ENCODE results near the gene OPRL1. TPM values are rescaled to one million over a fixed set of nuclear protein-coding genes. Genes with fewer than 3 reads are reported as not detected.
"Not testable (repeated sequence)": the region's sequence is repeated elsewhere in the genome, so short reads cannot be mapped to it uniquely, and the experiment has no call there.

OPRL1 gene
- total and polyA plus RNA-seq, 2 donors (not counting 1 experiment from before 2014, with no cell fraction given), result 3.5 to 6.2 TPM

DNA sequence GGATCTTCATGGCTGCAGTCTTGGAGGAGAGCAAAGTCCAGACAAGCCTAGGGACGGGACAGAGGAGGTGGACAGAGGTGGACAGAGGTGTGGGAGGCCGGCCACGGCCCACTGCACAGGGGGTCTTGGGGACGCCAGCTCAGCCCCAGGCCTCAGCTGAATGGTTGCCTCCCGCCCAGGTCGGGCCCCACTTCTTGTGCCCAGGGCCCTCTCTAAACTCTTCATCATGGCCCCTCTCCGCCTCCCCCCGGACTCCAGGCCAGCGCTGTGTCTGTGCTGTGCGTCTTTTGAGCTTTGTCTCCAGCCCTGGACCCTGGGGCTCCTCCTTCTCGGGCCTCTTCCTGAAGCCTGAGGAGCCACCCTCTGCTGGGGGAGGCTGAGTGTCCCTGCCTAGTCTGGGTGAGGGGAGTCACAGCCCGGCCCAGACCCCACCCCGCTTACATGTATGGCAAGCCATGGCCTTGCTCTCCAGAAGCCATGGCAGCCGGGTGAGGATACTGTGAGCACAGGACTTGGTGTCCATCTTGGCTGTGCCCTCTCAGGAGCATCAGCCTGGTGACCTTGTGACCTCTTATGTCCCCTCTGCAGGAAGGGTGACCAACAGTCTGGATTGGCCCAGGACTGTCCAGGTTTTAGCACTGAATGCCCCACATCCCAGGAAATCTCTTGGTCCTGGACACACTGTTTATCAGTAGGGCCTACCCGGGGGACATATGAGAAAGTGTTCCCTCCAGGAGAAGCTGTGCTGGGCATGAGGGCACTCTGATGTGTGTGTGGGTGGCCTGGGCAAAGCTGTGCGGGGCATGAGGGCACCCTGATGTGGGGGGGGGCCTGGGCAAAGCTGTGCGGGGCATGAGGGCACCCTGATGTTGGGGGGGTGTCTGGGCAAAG is 36.9 kb downstream of the OPRL1 start:
- H3K27me3 Mint-ChIP-seq, result no peaks in the 10 kb centered on the region
- Histone ChIP-seq H3K27ac (ENCODE audit: low read length in 2 of 2) (no peak overlapping the region), H3K4me3 (ENCODE audit: control extremely low read depth in 1 of 5, extremely low read depth in 1 of 5, insufficient read depth in 1 of 5, low read depth in 2 of 5, low read length in 4 of 5) (no peak overlapping the region), H4K20me1 (ENCODE audit: control insufficient read depth, insufficient read depth, low read length, poor library complexity, severe bottlenecking) (no peaks in the 10 kb centered on the region), H3K4me2 (replicated peaks; ENCODE audit: low read depth, low read length, poor library complexity, severe bottlenecking) (no peak overlapping the region), H3K27me3 (replicated peaks in 1 of 4; ENCODE audit: control extremely low read depth in 1 of 4, control insufficient read depth in 3 of 4, insufficient read depth in 4 of 4, low read length in 3 of 4) (peaks cover 0 to 3% (median 0%) of the 10 kb centered on the region in 4 experiments), H3K4me1 (ENCODE audit: control insufficient read depth in 2 of 2, insufficient read depth in 2 of 2, low read length in 2 of 2) (peaks cover 4 to 21% of the 10 kb centered on the region in 2 donors), H3K36me3 (replicated peaks in 1 of 2; ENCODE audit: control extremely low read depth in 1 of 2, control insufficient read depth in 1 of 2, extremely low read depth in 1 of 2, insufficient read depth in 2 of 2, low read length in 1 of 2) (no peaks in the 10 kb centered on the region), H3K9me3 (ENCODE audit: control extremely low read depth in 1 of 3, control insufficient read depth in 2 of 3, insufficient read depth in 1 of 3, low read length in 2 of 3) (no peaks in the 10 kb centered on the region), H2AFZ (ENCODE audit: insufficient read depth, low read depth, low read length, poor library complexity, severe bottlenecking) (no peak overlapping the region), H3K79me2 (ENCODE audit: control insufficient read depth, insufficient read depth, low read length) (no peaks in the 10 kb centered on the region), H3K9ac (ENCODE audit: low read length) (no peak overlapping the region)
- ChIA-PET CTCF (interaction anchor here (0.9 to 9.2 kb wide), 4 partner anchors 9 to 35 kb away, joined by 3 to 220 read pairs (median 11); partner anchors contain the start of genes LKAAEAR1, NPBWR2, OPRL1 and RGS19), POLR2A (interaction anchor here (0.9 kb wide), 1 partner anchor 33 kb away, joined by 6 read pairs; no protein-coding TSS in a partner anchor)
- intact Hi-C loops (cut with micrococcal nuclease), result no loop called here
- H3K27ac Mint-ChIP-seq, result no peak overlapping the region
- DNase-seq (no peak), ATAC-seq (ENCODE audit: low read depth) (no peak)
- peaks cover 19% of the 10 kb centered on the region for H3K4me1 Mint-ChIP-seq
- no peak overlapping the region for H3K4me3 Mint-ChIP-seq
- TF ChIP-seq, protein P1, sequence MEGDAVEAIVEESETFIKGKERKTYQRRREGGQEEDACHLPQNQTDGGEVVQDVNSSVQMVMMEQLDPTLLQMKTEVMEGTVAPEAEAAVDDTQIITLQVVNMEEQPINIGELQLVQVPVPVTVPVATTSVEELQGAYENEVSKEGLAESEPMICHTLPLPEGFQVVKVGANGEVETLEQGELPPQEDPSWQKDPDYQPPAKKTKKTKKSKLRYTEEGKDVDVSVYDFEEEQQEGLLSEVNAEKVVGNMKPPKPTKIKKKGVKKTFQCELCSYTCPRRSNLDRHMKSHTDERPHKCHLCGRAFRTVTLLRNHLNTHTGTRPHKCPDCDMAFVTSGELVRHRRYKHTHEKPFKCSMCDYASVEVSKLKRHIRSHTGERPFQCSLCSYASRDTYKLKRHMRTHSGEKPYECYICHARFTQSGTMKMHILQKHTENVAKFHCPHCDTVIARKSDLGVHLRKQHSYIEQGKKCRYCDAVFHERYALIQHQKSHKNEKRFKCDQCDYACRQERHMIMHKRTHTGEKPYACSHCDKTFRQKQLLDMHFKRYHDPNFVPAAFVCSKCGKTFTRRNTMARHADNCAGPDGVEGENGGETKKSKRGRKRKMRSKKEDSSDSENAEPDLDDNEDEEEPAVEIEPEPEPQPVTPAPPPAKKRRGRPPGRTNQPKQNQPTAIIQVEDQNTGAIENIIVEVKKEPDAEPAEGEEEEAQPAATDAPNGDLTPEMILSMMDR (IDR thresholded peaks at IDR 0.05), result no peak
- TF ChIP-seq EZH2 (IDR thresholded peaks at IDR 0.05; ENCODE audit: borderline replicate concordance, insufficient read depth, low read depth, low read length, poor library complexity, severe bottlenecking), result no peak
- H3K9me3 Mint-ChIP-seq (ENCODE audit: insufficient read depth), result no peaks in the 10 kb centered on the region
- WGBS (ENCODE audit: insufficient coverage), result 92% methylated on average over 11 of the region's 17 CpGs

DNA sequence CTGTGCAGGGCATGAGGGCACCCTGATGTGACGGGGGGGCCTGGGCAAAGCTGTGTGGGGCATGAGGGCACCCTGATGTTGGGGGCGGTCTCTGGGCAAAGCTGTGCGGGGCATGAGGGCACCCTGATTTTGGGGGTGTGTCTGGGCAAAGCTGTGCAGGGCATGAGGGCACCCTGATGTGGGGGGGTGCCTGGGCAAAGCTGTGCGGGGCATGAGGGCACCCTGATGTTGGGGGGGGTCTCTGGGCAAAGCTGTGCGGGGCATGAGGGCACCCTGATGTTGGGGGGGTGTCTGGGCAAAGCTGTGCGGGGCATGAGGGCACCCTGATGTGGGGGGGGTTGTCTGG is 37.5 kb downstream of the OPRL1 start:
- H4K20me1 ChIP-seq (ENCODE audit: control insufficient read depth, insufficient read depth, low read length, poor library complexity, severe bottlenecking); H2AFZ ChIP-seq (ENCODE audit: insufficient read depth, low read depth, low read length, poor library complexity, severe bottlenecking); H3K9ac ChIP-seq (ENCODE audit: low read length); H3K4me3 ChIP-seq (ENCODE audit: control extremely low read depth in 1 of 5, extremely low read depth in 1 of 5, insufficient read depth in 1 of 5, low read depth in 2 of 5, low read length in 4 of 5); H3K36me3 ChIP-seq (replicated peaks in 1 of 2; ENCODE audit: control extremely low read depth in 1 of 2, control insufficient read depth in 1 of 2, extremely low read depth in 1 of 2, insufficient read depth in 2 of 2, low read length in 1 of 2); H3K27ac ChIP-seq (ENCODE audit: low read length in 2 of 2); H3K27me3 ChIP-seq (replicated peaks in 1 of 4; ENCODE audit: control extremely low read depth in 1 of 4, control insufficient read depth in 3 of 4, insufficient read depth in 4 of 4, low read length in 3 of 4); H3K9me3 Mint-ChIP-seq (ENCODE audit: insufficient read depth); ATAC-seq (ENCODE audit: low read depth); H3K79me2 ChIP-seq (ENCODE audit: control insufficient read depth, insufficient read depth, low read length); H3K27me3 Mint-ChIP-seq; intact Hi-C loops (cut with micrococcal nuclease); DNase-seq; H3K9me3 ChIP-seq (ENCODE audit: control extremely low read depth in 1 of 3, control insufficient read depth in 2 of 3, insufficient read depth in 1 of 3, low read length in 2 of 3); H3K27ac Mint-ChIP-seq; H3K4me2 ChIP-seq (replicated peaks; ENCODE audit: low read depth, low read length, poor library complexity, severe bottlenecking); H3K4me3 Mint-ChIP-seq: not testable (repeated sequence)
- ChIA-PET POLR2A (interaction anchor here (0.9 kb wide), 1 partner anchor 34 kb away, joined by 6 read pairs; no protein-coding TSS in a partner anchor), CTCF (interaction anchor here (0.9 to 9.2 kb wide), 3 partner anchors 10 to 36 kb away, joined by 3 to 220 read pairs (median 3); partner anchors contain the start of genes LKAAEAR1, NPBWR2, OPRL1 and RGS19)
- H3K4me1 Mint-ChIP-seq, result peaks cover 13% of the 10 kb centered on the region
- peaks cover 4 to 14% of the 10 kb centered on the region in 2 donors for H3K4me1 ChIP-seq (ENCODE audit: control insufficient read depth in 2 of 2, insufficient read depth in 2 of 2, low read length in 2 of 2)
- 71% methylated on average over 2 of the region's 6 CpGs for WGBS (ENCODE audit: insufficient coverage)

Measured in B cell (primary cell).